HG03521 (cell line): ENCODE measurements around the gene EYA2.

Experiments
- ATAC-seq: cut with Tn5 transposase; IDR thresholded peaks from one replicate; pipeline ENCODE4 v1.9.1; 2021; ENCODE audit warnings: mild to moderate bottlenecking, moderate library complexity; ENCODE audit not compliant: unreplicated experiment

The EYA2 gene

GRCh38 chr20:46998477-46999240, 104.0 kb downstream of the EYA2 start:
- no peak for ATAC-seq

- ATAC-seq = no peak
Observed at GRCh38 chr20:46999801-47000465, 105.3 kb downstream of the EYA2 start.

- ATAC-seq = no peak
Observed at GRCh38 chr20:47003223-47003622, 108.6 kb downstream of the EYA2 start.

- ATAC-seq = no peak
Observed at GRCh38 chr20:47004179-47004578, 109.5 kb downstream of the EYA2 start.

- ATAC-seq = no peak
Observed at GRCh38 chr20:47007826-47008655, 113.4 kb downstream of the EYA2 start.

GRCh38 chr20:47008842-47009518, 114.3 kb downstream of the EYA2 start:
- ATAC-seq = no peak

GRCh38 chr20:47009784-47010183, 115.1 kb downstream of the EYA2 start:
- no peak for ATAC-seq

GRCh38 chr20:47011984-47012383, 117.3 kb downstream of the EYA2 start:
- no peak for ATAC-seq

- ATAC-seq = no peak
Observed at GRCh38 chr20:47013606-47014005, 119.0 kb downstream of the EYA2 start.

- no peak for ATAC-seq
Observed at GRCh38 chr20:47016068-47016664, 121.5 kb downstream of the EYA2 start.

GRCh38 chr20:47018381-47018780, 123.7 kb downstream of the EYA2 start:
- ATAC-seq = no peak

- ATAC-seq = no peak
Observed at GRCh38 chr20:47019121-47019824, 124.6 kb downstream of the EYA2 start.

- no peak for ATAC-seq
Observed at GRCh38 chr20:47020231-47020630, 125.6 kb downstream of the EYA2 start.

GRCh38 chr20:47021850-47022249, 127.2 kb downstream of the EYA2 start:
- ATAC-seq = no peak

GRCh38 chr20:47024461-47024937, 129.9 kb downstream of the EYA2 start:
- no peak for ATAC-seq

- no peak for ATAC-seq
Observed at GRCh38 chr20:47027042-47027441, 132.4 kb downstream of the EYA2 start.

- ATAC-seq = no peak
Observed at GRCh38 chr20:47027456-47027855, 132.8 kb downstream of the EYA2 start.

- ATAC-seq = no peak
Observed at GRCh38 chr20:47028487-47028886, 133.8 kb downstream of the EYA2 start.

- ATAC-seq = no peak
Observed at GRCh38 chr20:47029845-47030244, 135.2 kb downstream of the EYA2 start.

- no peak for ATAC-seq
Observed at GRCh38 chr20:47030271-47030810, 135.7 kb downstream of the EYA2 start.
